ENCODE measurements around the gene SPATS2L.

GRCh38 chr2:200515155-200515554, 208.7 kb downstream of the SPATS2L start:
- TF ChIP-seq CTCF (IDR thresholded peaks at IDR 0.05; ENCODE audit: insufficient read depth, low read depth, low read length), result no peak
- TF ChIP-seq EZH2 (IDR thresholded peaks at IDR 0.05; ENCODE audit: insufficient read depth, low read length), result no peak
